Osteocyte (in vitro differentiated cells): Measurements from ENCODE around the gene NEB. TPM values are rescaled to one million over a fixed set of nuclear protein-coding genes. Genes with fewer than 3 reads are reported as not detected.

Experiments
- DNase-seq: peaks from one replicate; pipeline ENCODE4 v3.0.0; 2021; ENCODE audit warnings: mixed read lengths; ENCODE audit not compliant: unreplicated experiment; ENCODE audit errors: extremely low spot score
- H3K27ac Mint-ChIP-seq: one replicate; pipeline ENCODE4 v1.8.0; 2021; ENCODE audit warnings: mild to moderate bottlenecking, mixed read lengths; ENCODE audit not compliant: unreplicated experiment
- H3K27me3 Mint-ChIP-seq: one replicate; pipeline ENCODE4 v1.8.0; 2021; ENCODE audit warnings: mixed read lengths; ENCODE audit not compliant: unreplicated experiment
- H3K36me3 Mint-ChIP-seq: one replicate; pipeline ENCODE4 v1.8.0; 2021; ENCODE audit warnings: mixed read lengths; ENCODE audit not compliant: unreplicated experiment
- H3K4me1 Mint-ChIP-seq: one replicate; pipeline ENCODE4 v1.8.0; 2021; ENCODE audit warnings: mixed read lengths; ENCODE audit not compliant: unreplicated experiment
- H3K4me3 Mint-ChIP-seq: one replicate; pipeline ENCODE4 v1.8.0; 2021; ENCODE audit warnings: mild to moderate bottlenecking, moderate library complexity, mixed read lengths; ENCODE audit not compliant: unreplicated experiment
- H3K9me3 Mint-ChIP-seq: one replicate; pipeline ENCODE4 v1.8.0; 2021; ENCODE audit warnings: mixed read lengths; ENCODE audit not compliant: unreplicated experiment
- CTCF ChIP-seq: fragments of 200-600 bp; sonication (generic); IDR thresholded peaks from 2 replicates; pipeline ENCODE4 v1.5.0; 2021; ENCODE audit warnings: antibody characterized with exemption, mild to moderate bottlenecking, moderate library complexity
- total RNA-seq: library from RNA; stranded (reverse); gene quantifications from 2 replicates; pipeline ENCODE4 v1.2.1, GENCODE V29; 2021

Gene NEB
- total RNA-seq, 1 donor from 2014 or later, result 0.40 TPM

GRCh38 chr2:151549191-151549590 is 185.1 kb downstream of the NEB start:
- Mint-ChIP-seq H3K27me3 (no peaks in the 10 kb centered on the region), H3K36me3 (no peaks in the 10 kb centered on the region), H3K27ac (no peak overlapping the region), H3K9me3 (no peaks in the 10 kb centered on the region), H3K4me3 (no peak overlapping the region), H3K4me1 (no peaks in the 10 kb centered on the region)
- no peak for TF ChIP-seq CTCF
- no peak for DNase-seq

DNA sequence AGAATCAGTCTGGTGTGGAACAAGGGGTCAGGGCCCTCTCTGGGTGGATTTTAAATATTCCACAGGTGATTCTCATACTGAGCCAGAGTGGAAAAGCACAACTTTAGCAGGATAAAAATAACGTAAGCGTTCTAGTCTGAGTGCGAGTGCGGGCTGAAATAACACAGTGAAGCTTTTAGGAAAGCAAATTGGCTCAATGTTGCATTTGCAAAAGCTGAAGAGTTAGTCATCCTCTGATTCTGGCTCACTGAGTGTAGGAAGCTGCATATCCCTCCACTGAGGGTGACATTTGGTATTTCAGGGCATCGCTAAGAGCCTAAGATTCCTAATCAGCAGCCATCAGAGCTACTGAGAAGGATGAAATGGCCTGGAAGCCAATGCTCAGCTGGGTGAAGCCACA is 189.8 kb downstream of the NEB start:
- H3K36me3 Mint-ChIP-seq, result no peaks in the 10 kb centered on the region
- H3K9me3 Mint-ChIP-seq, result no peaks in the 10 kb centered on the region
- TF ChIP-seq CTCF, result no peak
- H3K4me1 Mint-ChIP-seq, result no peaks in the 10 kb centered on the region
- no peak for DNase-seq
- no peak overlapping the region for H3K4me3 Mint-ChIP-seq
- no peak overlapping the region for H3K27ac Mint-ChIP-seq
- H3K27me3 Mint-ChIP-seq, result no peaks in the 10 kb centered on the region

GRCh38 chr2:151543876-151544275 is 190.4 kb downstream of the NEB start:
- DNase-seq, result no peak

DNA sequence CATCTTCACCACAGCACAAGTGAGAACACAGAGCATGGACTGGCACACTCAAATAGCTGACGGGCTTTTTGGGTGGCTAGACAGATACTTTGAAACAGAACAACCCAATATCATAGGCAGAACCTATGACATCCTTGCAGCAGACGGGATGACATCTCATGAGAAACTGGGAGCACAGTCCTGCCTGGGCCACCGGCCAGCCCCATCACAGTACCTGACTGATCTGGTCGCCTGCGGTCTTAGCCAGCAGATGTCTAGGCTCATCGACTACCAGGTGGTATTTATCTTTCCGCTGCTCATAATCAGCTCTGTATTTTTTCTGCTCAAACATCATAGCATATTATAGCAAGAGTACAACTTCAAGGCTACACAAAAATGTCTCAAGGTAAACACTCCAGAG is 200.3 kb downstream of the NEB start:
- Mint-ChIP-seq H3K4me3 (no peak overlapping the region), H3K27me3 (no peaks in the 10 kb centered on the region), H3K36me3 (no peaks in the 10 kb centered on the region), H3K4me1 (no peaks in the 10 kb centered on the region), H3K9me3 (no peaks in the 10 kb centered on the region), H3K27ac (no peak overlapping the region)
- no peak for TF ChIP-seq CTCF
- DNase-seq, result no peak

More at GRCh38 chr2:151543876-151544275, 190.4 kb downstream of the NEB start:
- no peak overlapping the region for H3K27ac Mint-ChIP-seq
- no peak overlapping the region for H3K4me3 Mint-ChIP-seq
- H3K27me3 Mint-ChIP-seq, result no peaks in the 10 kb centered on the region
- H3K36me3 Mint-ChIP-seq, result no peaks in the 10 kb centered on the region
- no peak for TF ChIP-seq CTCF
- H3K9me3 Mint-ChIP-seq, result no peaks in the 10 kb centered on the region
- no peaks in the 10 kb centered on the region for H3K4me1 Mint-ChIP-seq

- Mint-ChIP-seq H3K4me1 (no peaks in the 10 kb centered on the region), H3K27ac (no peak overlapping the region), H3K4me3 (no peak overlapping the region), H3K9me3 (no peaks in the 10 kb centered on the region), H3K27me3 (no peaks in the 10 kb centered on the region), H3K36me3 (no peaks in the 10 kb centered on the region)
- no peak for TF ChIP-seq CTCF
- no peak for DNase-seq
Observed at GRCh38 chr2:151533127-151533526, 201.1 kb downstream of the NEB start.
